Activated CD8-positive, alpha-beta memory T cell treated with anti-CD3 and anti-CD28 coated beads, Interleukin-2, amount 50 U/mL, for 48 hours (primary cell): ENCODE measurements around the gene LRR1.
"Not testable (repeated sequence)": the region's sequence is repeated elsewhere in the genome, so short reads cannot be mapped to it uniquely, and the experiment has no call there.

ENCODE experiments used
- DNase-seq: peaks from one replicate; pipeline ENCODE4 v3.0.0-alpha.2; 2020

Gene LRR1, protein sequence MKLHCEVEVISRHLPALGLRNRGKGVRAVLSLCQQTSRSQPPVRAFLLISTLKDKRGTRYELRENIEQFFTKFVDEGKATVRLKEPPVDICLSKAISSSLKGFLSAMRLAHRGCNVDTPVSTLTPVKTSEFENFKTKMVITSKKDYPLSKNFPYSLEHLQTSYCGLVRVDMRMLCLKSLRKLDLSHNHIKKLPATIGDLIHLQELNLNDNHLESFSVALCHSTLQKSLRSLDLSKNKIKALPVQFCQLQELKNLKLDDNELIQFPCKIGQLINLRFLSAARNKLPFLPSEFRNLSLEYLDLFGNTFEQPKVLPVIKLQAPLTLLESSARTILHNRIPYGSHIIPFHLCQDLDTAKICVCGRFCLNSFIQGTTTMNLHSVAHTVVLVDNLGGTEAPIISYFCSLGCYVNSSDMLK

DNA sequence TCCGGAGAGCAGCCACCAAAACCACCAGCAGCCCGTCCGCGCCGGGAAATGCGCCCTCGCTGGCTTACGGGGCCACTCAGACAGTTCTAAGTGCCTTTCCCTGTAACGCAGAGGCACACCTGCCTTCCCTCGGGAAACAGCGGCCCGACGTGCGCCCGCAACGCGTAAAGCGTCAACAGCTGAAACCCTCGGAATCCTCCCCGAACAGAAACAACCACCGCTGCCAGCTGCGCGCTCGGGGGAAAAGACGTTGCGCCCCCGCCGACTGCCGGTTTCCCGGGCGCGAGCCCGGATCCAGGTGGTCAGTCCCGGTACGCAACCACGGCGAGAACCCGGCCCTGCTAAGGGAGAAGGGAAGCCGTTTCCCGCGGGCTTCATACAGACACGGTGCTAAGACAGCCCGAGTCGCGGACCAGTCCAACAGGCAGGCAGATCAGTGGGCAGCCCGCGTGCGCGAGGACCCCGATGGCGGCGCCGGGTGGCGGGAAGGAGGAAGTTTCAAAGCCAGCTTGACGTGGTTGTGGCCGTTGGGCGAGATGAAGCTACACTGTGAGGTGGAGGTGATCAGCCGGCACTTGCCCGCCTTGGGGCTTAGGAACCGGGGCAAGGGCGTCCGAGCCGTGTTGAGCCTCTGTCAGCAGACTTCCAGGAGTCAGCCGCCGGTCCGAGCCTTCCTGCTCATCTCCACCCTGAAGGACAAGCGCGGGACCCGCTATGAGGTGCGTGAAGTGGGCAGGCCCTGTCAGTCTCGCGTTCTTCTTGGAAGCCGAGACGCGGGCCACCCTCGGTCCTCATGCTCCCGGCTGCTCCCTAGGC lies at the start of gene LRR1:
LRR1 (plus strand) TSS at position 456 of the 816 bp plus-strand sequence; CDS start at position 537, 81 bp downstream.
- peak; percentile 93 for DNase-seq

DNA sequence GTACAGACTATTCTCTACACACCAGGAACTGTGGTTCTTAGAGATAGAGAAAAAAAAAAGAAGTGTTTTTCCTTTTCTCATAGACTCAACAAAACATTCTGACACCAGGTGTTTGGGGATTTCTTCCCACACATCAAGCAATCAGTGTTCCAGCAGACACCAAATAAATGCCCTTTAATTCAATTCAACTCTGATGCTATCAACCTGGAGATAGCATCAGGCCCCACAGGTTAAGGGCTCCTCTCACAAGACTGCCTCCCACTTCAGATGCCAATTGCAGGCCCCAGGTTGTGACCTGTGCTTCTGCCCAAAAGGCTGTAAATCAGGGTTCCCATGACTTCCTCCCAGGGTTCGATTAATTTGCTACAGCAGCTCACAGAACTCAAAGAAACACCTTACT lies 49.3 kb upstream of the LRR1 start:
- no peak for DNase-seq

DNA sequence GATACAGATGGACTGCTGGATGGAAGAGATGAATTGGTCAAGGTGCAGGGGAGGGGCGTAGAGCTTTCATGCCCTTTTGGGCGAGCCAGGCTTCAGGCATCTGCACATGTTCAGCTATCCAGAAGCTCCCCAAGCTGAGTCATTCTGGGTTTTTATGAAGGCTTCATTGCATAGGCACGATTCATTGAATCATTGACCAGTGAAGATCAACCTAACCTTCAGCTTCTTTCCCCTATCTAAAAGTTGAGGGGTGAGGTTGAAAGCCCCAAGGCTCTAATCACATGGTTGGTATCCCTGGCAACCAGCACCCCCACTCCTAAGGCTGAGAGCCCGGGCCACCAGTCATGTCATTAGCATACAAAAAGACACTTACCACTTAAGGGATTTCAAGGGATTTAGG lies 48.9 kb upstream of the LRR1 start:
- no peak for DNase-seq

DNA sequence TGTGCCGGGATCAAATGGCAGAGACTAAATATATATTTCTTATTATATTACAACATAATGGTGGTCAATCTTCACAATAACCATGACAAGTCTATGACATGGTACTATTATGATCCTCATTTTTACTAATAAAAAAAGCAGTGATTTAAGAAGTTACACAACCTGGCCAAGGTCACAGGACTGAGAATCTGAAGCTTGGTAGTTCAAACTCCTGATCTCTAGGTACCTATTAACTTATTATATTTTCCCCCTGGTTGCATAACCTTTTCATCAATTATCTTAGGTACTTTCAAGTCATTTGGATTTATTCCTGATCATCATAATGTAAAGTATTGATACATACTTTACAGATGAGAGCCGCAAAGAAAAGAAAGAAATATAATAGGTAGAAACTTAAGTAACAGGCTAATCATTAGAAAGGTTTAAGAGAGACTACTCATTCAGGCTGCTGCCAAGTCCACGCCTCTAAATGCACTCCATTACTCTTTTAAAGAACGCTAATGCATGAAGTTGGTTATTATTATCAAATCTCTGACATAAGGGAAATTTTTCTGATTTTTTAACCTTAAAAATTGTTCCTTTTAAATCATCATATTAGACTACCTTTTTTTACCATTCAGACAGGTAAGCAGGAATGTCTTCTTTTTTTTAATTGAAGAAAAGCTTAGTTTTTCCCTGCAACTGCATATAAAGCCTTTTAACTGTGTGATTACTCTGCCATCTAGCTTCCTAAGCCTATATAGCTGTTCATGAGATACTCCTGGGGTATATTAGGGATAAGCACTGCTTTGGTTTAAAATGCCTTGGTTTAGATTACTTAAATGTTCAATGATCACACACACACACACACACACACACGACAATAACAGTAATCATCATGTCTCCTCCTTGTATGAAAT lies 48.2 kb upstream of the LRR1 start:
- DNase-seq, result no peak

DNA sequence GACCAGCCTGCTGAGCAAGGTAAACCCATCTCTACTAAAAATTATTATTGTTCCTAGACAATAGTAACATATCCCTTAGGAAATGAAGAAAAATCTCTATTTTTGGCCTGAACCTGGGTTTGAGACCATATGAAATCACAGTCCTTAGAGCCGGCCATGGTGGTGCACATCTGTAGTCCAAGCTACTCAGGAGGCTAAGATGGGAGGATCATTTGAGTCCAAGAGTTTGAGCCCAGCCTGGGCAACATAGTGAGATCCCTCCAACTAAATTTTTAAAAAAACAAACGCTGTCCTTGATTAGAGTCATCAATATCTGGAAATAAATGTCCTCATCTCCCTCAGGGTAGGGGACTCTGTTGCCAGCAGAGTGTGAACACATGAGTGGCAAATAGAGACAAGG lies 47.2 kb upstream of the LRR1 start:
- no peak for DNase-seq

DNA sequence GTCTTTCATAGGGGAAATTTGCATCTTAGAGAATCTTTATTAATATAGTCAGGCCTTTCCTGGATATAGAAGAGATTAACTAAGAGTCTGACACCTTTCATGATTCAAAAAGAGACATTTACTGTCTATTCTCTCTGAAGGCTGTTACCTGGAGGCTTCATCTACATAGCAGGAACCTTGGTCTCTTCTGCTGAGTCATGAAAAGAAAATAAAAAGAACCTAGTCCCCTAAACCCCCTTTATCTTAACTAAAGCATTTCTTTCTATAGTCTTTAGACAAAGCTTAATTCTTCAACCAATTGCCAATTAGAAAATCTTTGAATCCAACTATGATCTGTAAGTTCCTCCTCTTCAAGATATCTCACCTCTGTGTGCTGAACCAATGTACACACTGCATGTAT lies 45.6 kb upstream of the LRR1 start:
- DNase-seq, result no peak

DNA sequence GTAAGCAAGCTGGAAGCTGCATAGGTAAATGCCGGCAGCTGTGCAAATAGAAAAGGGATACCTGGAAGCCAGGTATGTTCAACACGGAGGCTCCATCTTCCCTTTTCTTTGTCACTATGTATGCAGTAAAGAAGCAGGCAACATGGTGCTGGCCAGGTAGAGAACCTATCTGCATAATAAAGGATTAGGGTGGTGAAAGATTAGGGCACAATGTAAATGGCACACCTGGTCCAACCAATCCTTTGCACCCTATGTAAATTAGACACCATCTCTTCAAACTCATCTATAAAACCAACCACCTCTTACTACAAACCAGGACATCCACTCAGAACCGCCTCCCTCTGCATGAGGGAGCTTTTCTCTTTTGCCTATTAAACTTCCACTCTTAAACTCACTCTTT lies 44.8 kb upstream of the LRR1 start:
- DNase-seq, result no peak

DNA sequence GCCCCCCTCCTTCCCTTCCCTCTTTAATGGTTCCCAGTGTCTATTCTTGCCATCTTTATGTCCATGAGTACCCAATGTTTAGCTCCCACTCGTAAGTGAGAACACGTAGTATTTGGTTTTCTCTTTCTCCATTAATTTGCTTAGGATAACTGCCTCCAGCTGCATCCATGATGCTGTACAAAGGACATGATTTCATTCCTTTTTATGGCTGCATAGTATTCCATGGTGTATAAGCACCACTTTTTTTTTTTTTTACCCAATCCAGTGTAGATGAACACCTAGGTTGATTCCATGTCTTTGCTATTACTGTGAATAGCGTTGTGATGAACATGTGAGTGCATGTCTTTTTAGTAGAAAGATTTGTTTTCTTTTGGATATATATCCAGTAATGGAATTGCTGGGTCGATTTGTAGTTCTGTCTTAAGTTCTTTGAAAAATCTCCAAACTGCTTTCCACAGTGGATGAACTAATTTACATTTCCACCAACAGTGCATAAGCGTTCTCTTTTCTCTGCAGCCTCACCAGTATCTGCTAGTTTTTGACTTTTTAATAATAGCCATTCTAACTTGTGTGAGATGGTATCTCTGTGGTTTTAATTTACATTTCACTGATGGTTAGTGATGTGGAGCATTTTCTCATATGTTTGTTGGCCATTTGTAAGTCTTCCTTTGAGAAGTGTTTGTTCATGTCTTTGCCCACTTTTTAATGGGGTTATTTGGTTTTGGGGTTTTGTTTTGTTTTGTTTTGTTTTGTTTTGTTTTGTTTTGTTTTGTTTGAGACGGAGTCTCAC lies 38.6 kb upstream of the LRR1 start:
- DNase-seq, result no peak

DNA sequence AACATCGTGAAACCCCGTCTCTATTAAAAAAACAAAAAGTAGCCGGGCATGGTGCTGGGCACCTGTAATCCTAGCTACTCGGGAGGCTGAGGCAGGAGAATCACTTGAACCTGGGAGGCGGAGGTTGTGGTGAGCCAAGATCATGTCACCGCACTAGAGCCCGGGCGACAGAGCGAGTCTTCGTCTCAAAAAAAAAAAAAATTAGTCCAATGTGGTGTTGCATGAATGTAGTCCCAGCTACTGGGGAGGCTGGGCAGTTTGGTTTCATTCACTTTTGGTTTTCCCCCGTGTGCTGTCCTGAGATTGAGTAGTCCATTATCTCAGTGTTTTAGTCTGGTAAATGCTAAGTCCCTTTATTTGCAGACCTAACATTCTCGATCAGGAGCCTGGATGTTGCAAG lies 32.0 kb upstream of the LRR1 start:
- no peak for DNase-seq

DNA sequence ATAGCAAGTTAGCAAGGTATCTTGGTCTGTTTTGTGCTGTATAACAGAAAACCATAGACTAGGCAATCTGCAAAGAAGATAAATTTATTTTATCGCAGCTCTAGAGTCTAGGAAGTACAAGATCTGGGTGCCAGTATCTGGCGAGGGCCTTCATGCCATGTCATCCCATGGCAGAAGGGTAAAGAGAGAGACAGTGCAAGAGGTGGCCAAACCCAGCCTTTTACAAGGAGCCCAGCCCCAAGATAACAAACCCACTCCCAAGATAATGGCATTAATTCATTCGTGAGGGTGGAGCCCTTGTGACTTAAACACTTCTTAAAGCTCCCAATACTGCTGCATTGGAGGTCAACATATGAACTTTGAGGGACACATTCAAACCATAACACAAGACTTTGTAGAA lies 29.5 kb upstream of the LRR1 start:
- no peak for DNase-seq

DNA sequence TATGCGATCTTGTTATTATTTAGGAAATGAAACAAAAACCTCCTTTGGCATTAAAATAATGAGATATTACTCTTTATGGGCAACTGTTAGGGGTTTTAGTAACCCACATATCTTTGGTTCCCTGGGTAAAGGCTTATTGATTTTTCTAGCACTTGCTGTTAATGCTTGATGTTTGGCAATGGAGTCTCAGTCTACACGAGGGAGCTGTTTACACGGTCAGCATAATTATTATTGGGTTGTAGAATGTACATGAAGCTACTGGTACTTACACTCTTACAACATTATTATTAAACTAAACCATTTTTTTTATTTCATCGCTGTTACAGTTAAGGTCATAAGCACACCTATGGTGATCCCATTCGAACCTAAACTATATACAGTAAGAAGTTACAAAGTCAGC lies 24.7 kb upstream of the LRR1 start:
- DNase-seq, result no peak

DNA sequence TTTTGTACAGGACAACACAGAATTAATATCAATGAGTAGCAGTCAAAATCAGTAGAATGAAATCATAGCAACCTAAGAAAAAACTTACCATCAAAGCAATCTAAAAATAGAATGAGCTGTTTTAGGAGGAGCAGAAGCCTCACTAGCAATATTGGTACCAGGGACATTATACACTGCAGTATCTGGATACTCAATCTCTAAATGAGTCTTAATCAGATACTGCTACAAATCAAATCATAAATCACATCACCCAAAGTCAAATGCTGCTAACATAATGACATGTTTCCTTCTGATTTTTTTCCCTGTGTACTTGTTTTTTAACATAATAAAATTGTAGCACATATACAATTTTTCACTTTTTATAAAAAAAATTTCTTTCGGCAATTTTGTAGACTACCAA lies 20.6 kb upstream of the LRR1 start:
- no peak for DNase-seq

DNA sequence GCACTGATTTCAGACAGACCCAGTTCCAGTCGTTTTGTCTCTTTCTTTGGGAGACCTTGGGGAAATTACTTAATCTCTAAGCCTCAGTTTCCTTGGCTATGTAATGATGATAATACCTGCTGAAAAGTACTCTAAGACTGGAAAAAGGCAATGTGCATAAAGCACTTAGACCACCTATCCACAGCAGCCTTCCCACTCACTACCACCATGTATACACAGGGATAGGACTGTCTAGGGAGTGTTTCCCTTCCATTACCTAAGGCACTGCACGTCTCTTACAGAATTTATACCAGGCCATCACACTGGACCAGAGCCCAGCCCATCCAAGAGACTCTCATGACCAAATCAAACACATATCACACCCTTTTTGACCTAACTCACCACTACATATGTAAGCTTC lies 18.9 kb upstream of the LRR1 start:
- DNase-seq, result no peak

DNA sequence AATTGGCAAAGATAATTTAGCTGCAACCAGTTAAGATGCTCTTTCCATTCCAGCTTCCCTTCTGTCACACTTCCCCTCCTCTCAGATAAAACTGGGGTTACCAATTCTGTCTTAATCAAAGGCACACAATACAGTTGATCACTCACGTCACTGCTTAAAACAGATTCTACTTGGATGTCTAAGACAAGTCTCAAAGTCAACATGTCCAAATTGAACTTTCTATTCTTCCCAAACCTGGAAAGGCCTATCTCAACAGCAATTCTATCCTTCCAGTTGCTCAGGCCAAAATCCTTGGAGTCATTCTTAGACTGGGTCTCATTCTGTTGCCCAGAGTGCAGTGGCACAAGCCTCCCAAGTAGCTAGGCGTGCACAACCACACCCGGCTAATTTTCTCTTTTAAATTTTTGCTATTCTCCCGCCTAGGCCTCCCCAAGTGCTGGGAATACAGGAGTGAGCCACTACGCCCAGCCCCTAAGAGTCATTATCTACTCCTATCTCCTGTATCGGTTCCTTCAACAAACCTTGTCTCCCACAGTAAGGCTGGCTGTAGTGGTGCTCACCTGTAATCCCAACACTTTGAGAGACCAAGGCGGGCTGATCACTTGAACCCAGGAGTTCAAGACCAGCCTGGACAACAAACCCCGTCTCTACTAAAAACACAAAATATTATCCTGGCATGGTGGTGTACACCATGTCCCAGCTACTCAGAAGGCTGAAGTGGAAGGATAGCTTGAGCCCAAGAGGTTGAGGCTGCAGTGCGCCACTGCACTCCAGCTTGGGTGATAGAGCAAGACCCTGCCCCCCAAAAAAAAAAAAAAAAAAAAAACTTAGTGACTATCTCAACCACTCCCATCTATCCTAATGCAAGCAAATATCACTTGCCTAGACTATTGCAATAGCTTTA lies 17.3 kb upstream of the LRR1 start:
- no peak for DNase-seq

DNA sequence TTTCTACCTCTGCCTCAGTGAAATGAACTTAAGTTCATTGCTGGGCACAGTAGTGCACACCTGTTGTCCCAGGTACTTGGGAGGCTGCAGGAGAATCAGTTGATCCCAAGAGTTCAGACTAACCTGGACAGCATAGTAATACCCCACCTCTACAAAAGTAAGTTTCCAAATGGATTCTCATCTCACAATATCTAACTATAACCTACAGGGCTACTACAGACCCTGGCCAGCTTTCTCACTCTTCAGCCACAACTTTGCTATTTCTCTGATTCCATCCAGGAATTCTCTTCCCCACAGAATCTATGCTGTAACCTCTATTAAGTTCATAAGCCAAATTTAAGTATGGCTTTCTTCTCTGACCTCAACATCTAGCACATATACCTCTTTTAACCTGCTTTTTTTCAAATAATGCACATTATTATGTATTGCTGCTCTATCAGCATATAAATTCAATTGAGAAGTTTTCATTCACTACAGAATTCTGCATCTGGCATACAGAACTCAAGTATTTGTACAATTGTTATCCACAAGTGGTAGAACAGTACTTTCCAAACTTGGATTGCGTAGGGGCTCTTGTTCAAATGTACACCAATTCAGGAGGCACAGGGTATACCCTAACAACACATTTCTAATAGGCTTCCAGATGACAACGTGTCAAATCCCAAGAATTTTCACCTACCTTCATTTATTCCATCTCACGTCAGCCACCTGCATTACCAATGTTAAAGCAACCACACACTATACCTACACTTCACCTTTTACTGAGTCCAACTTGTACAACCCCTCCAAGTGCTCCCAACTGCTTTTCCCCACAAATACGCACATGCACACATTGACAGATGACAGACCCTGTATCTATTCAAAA lies 16.4 kb upstream of the LRR1 start:
- no peak for DNase-seq

DNA sequence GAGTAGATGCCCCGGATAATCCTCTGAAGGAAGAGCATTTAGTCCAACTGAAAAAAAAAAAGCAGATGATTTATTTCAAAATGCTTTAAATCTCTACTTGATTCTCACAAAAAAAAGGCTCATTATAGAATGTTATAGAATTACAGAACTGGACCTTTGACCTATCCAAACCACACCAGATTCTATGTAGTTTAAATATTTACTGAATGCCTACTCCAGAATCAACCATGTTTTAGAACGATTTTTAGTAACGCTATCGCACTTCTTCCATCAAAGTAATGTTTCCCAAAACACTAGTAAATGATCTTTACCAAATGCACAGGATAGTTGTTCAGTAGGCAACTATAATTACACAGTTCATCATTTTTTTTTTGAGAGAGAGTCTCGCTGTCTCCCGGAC lies 15.1 kb upstream of the LRR1 start:
- DNase-seq, result no peak

DNA sequence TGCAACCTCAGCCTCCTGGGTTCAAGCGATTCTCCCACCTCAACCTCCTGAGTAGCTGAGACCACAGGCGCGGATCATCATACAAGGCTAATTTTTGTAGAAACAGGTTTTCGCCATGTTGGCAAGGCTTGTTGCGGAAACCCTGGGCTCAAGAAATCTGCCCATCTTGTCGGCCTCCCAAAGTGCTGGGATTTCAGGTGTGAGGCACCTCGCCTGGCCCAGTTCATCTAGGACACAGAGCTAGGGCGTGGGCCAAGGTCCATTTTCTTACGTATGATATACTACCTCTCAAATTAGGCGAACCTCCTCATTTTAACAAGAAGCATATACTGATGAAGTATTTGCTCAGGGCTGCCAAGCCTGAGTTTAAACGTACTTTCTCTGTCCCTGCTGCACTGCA lies 14.7 kb upstream of the LRR1 start:
- no peak for DNase-seq

DNA sequence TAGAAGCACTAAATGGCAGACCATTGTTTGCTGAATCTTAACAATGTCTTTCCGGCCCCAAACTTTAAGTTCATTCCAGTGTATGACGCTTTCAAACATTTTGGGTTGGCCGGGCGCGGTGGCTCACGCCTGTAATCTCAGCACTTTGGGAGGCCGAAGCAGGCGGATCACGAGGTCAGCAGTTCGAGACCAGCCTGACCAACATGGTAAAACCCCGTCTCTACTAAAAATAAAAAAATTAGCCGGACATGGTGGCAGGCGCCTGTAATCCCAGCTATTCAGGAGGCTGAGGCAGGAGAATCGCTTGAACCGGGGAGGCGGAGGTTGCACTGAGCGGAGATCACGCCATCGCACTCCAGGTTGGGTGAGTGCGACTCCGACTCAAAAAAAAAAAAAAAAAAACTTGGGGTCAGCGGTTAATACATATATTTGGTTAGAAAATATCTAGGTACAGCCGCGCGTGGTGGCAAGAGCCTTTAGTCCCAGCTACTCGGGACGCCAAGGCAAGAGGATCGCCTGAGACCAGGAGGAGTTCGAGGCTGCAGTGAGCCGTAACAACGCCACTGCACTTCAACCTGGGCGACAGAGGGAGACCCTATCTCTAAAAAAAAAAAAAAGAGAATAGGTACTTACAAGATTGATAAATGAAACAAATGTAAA lies 13.6 kb upstream of the LRR1 start:
- DNase-seq, result not testable (repeated sequence)

DNA sequence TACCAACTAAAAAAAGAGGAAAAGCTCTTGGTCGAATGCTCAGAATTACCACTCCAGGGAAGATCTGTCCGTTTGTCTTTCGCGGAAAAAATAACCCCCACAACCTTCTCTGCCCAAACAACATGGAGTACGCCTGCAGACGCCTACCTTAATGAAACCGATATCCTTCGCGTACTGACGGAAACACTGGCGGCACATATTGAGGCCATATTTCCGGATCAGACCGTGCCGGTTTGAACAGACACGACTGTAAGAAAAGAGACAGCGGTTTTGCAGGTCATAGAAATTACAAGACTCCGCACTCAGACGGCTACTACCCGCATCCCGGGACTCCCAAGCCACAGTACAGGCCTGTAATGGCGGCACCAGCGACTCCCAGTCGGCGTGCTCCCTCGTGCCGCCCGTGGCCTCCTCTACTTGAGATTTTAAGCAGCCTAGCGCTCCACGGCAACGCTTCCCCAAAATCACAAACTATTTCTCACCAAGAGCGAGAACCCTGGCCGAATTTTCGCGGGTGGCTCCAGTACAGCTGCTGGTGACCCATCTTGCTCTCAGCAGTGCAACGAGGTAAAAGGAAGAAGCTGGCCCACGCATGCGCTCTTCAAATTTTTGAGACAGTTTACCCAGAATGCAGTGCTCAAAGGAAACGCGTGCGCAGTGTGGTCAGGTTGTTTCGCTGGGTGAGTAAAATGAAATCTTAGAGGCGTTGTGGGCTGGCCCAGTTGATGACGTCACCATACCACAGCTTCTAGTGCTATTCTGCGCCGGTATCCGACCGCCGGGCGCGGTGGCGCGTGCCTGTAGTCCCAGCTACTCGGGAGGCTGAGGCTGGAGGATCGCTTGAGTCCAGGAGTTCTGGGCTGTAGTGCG lies 12.7 kb upstream of the LRR1 start, which contains the start of gene RPS29:
RPS29 (minus strand) TSS at position 578 of the 870 bp plus-strand sequence; CDS start at position 544, 34 bp downstream.
- DNase-seq, result peak; percentile 100
